ENCODE data around the gene DRC7. TPM values are rescaled to one million over a fixed set of nuclear protein-coding genes. Genes with fewer than 3 reads are reported as not detected.
"Not testable (repeated sequence)": the region's sequence is repeated elsewhere in the genome, so short reads cannot be mapped to it uniquely, and the experiment has no call there.

DRC7 gene
- total RNA-seq, 3 donors from 2014 or later = 1.5 TPM; not detected in 2

- no peak overlapping the region for H3K4me3 ChIP-seq
- intact Hi-C loops (cut with DNase I; ENCODE audit: low total_unique reads) = no loop called here
- H3K4me1 ChIP-seq = no peaks in the 10 kb centered on the region
- no peaks in the 10 kb centered on the region for H3K36me3 ChIP-seq
- no peaks in the 10 kb centered on the region for H3K9me3 ChIP-seq
- no peak overlapping the region for H3K27ac ChIP-seq
- DNase-seq (ENCODE audit: low spot score in 2 of 2) = no peak
- H3K27me3 ChIP-seq = no peaks in the 10 kb centered on the region
- TF ChIP-seq POLR2A (IDR thresholded peaks at IDR 0.05) = no peak
- TF ChIP-seq POLR2AphosphoS5 (IDR thresholded peaks at IDR 0.05) = no peak
- no peak for TF ChIP-seq CTCF (IDR thresholded peaks at IDR 0.05)
Measured at GRCh38 chr16:57711993-57712392, 17.4 kb downstream of the DRC7 start.

DNA sequence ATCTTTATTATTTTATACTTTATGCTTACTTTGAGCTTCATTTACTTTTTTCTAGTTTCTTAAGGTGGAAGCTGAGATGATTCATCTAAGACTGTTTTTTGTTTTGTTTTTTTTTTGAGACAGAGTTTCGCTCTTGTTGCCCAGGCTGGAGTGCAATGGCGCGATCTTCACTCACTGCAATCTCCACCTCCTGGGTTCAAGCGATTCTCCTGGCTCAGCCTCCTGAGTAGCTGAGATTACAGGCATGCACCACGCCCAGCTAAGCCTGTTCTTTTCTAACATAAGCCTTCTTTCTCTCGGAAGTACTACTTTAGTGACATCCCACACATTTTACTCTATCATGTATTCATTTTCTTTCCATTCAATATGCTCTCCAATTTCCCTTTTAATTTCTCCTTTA is 18.0 kb downstream of the DRC7 start:
- intact Hi-C loops (cut with DNase I; ENCODE audit: low total_unique reads); DNase-seq (ENCODE audit: low spot score in 2 of 2): not testable (repeated sequence)

GRCh38 chr16:57713596-57713995 is 19.0 kb downstream of the DRC7 start:
- Histone ChIP-seq H3K9me3 (no peaks in the 10 kb centered on the region), H3K27me3 (no peaks in the 10 kb centered on the region), H3K4me1 (no peaks in the 10 kb centered on the region), H3K27ac (no peak overlapping the region), H3K36me3 (no peaks in the 10 kb centered on the region), H3K4me3 (no peak overlapping the region)
- intact Hi-C loops (cut with DNase I; ENCODE audit: low total_unique reads) = loop anchor here (1.0 kb wide), 1 partner anchor 27 kb away; no protein-coding TSS in a partner anchor
- TF ChIP-seq POLR2AphosphoS5 (IDR thresholded peaks at IDR 0.05) (no peak), CTCF (IDR thresholded peaks at IDR 0.05) (no peak), POLR2A (IDR thresholded peaks at IDR 0.05) (no peak)
- no peak for DNase-seq (ENCODE audit: low spot score in 2 of 2)

More for the DNA sequence above, 18.0 kb downstream of the DRC7 start:
- H3K4me1 ChIP-seq, H3K27me3 ChIP-seq, H3K36me3 ChIP-seq, H3K27ac ChIP-seq, H3K4me3 ChIP-seq, H3K9me3 ChIP-seq: not testable (repeated sequence)

DNA sequence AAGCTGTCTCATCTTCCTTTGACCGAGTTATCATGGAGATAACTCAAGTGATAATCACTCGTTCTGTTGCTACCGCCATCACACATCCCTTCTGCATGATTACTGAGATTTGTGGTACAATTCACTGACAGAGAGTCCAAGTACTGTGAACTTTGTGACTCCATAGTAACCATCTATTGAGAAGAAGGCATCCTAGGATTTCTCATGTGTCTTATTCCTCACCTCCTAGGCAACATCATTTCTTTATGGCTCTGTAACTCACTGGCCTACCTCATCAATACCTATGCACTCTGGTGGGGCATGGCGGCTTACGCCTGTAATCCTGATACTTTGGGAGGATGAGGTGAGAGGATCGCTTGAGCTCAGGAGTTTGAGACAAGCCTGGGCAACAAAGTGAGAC is 19.4 kb downstream of the DRC7 start:
- no peaks in the 10 kb centered on the region for H3K36me3 ChIP-seq

DNA sequence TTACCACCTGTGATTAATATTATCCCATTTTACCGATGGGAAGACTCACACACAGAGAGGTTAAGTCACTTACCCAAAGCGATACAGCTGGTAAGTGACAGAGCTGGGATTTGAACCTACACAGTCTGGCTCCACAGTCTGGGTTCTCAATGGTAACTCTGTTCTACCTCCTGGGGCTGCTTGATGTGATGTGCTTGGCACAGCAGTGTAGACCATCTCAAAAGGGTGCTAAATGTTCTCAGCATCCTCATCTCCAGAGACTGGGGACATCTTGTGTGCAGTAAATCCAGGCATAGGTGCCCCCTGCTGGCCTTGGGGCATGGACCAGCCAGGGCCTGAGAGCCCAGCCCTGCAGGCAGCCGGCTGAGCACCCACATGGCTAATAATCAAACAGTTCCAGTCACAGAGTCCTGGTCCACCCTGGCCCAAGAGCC is 25.6 kb downstream of the DRC7 start:
- Histone ChIP-seq H3K27ac (no peak overlapping the region), H3K36me3 (no peaks in the 10 kb centered on the region), H3K9me3 (no peaks in the 10 kb centered on the region), H3K4me1 (no peaks in the 10 kb centered on the region), H3K4me3 (no peak overlapping the region), H3K27me3 (no peaks in the 10 kb centered on the region)
- TF ChIP-seq CTCF (IDR thresholded peaks at IDR 0.05) (peak in 1 of 3 donors; percentile 24), POLR2AphosphoS5 (IDR thresholded peaks at IDR 0.05) (no peak), POLR2A (IDR thresholded peaks at IDR 0.05) (no peak)
- DNase-seq (ENCODE audit: low spot score in 2 of 2) = no peak
- intact Hi-C loops (cut with DNase I; ENCODE audit: low total_unique reads) = no loop called here

More for the DNA sequence above, 19.4 kb downstream of the DRC7 start:
- no peaks in the 10 kb centered on the region for H3K4me1 ChIP-seq
- no peak overlapping the region for H3K27ac ChIP-seq
- no peak for DNase-seq (ENCODE audit: low spot score in 2 of 2)
- TF ChIP-seq CTCF (IDR thresholded peaks at IDR 0.05) = no peak
- TF ChIP-seq POLR2AphosphoS5 (IDR thresholded peaks at IDR 0.05) = no peak
- no peak for TF ChIP-seq POLR2A (IDR thresholded peaks at IDR 0.05)
- no peaks in the 10 kb centered on the region for H3K9me3 ChIP-seq
- H3K4me3 ChIP-seq = no peak overlapping the region
- intact Hi-C loops (cut with DNase I; ENCODE audit: low total_unique reads) = no loop called here
- H3K27me3 ChIP-seq = no peaks in the 10 kb centered on the region

Measured in breast epithelium (tissue), 4 donors.